COR-L47 (cell line): ENCODE data around the gene SYT10.
"Not testable (repeated sequence)": the region's sequence is repeated elsewhere in the genome, so short reads cannot be mapped to it uniquely, and the experiment has no call there.

ENCODE experiments used
- DNase-seq: peaks from one replicate; lab custom pipeline; 2025; lab: John Stamatoyannopoulos, UW

Gene SYT10

GRCh38 chr12:33439587-33440011, at the start of gene SYT10:
SYT10 (minus strand) TSS chr12:33439819; CDS start chr12:33439522, 297 bp downstream.
- peak; percentile 10 for DNase-seq

GRCh38 chr12:33488036-33488435, 48.4 kb upstream of the SYT10 start:
- DNase-seq, result no peak

- peak; percentile 9 for DNase-seq
Measured at GRCh38 chr12:33486058-33486457, 46.4 kb upstream of the SYT10 start.

- no peak for DNase-seq
Measured at GRCh38 chr12:33484161-33484560, 44.5 kb upstream of the SYT10 start.

GRCh38 chr12:33480366-33480765, 40.7 kb upstream of the SYT10 start:
- DNase-seq, result no peak

GRCh38 chr12:33476058-33476457, 36.4 kb upstream of the SYT10 start:
- no peak for DNase-seq

- DNase-seq, result no peak
Measured at GRCh38 chr12:33472299-33472698, 32.7 kb upstream of the SYT10 start.

GRCh38 chr12:33455096-33455495, 15.5 kb upstream of the SYT10 start:
- no peak for DNase-seq

GRCh38 chr12:33450480-33450879, 10.9 kb upstream of the SYT10 start:
- no peak for DNase-seq

- no peak for DNase-seq
Measured at GRCh38 chr12:33440477-33440876, 858 bp upstream of the SYT10 start.

GRCh38 chr12:33438851-33439586, 600 bp downstream of the SYT10 start:
- no peak for DNase-seq

- no peak for DNase-seq
Measured at GRCh38 chr12:33438025-33438772, 1.4 kb downstream of the SYT10 start.

- DNase-seq, result no peak
Measured at GRCh38 chr12:33437598-33437997, 2.0 kb downstream of the SYT10 start.

GRCh38 chr12:33432992-33433391, 6.6 kb downstream of the SYT10 start:
- DNase-seq, result no peak

GRCh38 chr12:33431648-33432047, 8.0 kb downstream of the SYT10 start:
- DNase-seq, result no peak

GRCh38 chr12:33429468-33429867, 10.2 kb downstream of the SYT10 start:
- DNase-seq, result no peak

GRCh38 chr12:33427071-33427470, 12.5 kb downstream of the SYT10 start:
- peak; percentile 9 for DNase-seq

- DNase-seq, result no peak
Measured at GRCh38 chr12:33423706-33424105, 15.9 kb downstream of the SYT10 start.

- DNase-seq, result not testable (repeated sequence)
Measured at GRCh38 chr12:33412410-33412809, 27.2 kb downstream of the SYT10 start.

- DNase-seq, result no peak
Measured at GRCh38 chr12:33383503-33383902, 56.1 kb downstream of the SYT10 start.

GRCh38 chr12:33376153-33376552, 63.5 kb downstream of the SYT10 start:
- DNase-seq, result no peak

GRCh38 chr12:33370318-33370717, 69.3 kb downstream of the SYT10 start:
- no peak for DNase-seq

GRCh38 chr12:33357181-33357580, 82.4 kb downstream of the SYT10 start:
- DNase-seq, result no peak
